IMR-90 (cell line): ENCODE results near the gene EPOP. TPM values are rescaled to one million over a fixed set of nuclear protein-coding genes. Genes with fewer than 3 reads are reported as not detected.

ENCODE experiments used
- ATAC-seq: fragments of 200-7000 bp; cut with Tn5 transposase; 2 replicates; pipeline ENCODE4 v1.9.1; 2020; ENCODE audit warnings: low read depth, mild to moderate bottlenecking, moderate library complexity
- BruUV-seq: library from RNA; stranded (reverse); fragments of 400-500 nt; replicated peaks from 2 replicates; lab custom pipeline; 2021; lab: Mats Ljungman, UMichigan
- CTCF ChIA-PET: fragments of 300-600 bp; formaldehyde crosslinking; extraction: SDS; loops from one replicate; lab custom pipeline; 2021; ENCODE audit warnings: antibody characterized with exemption; lab: Yijun Ruan, JAX
- POLR2A ChIA-PET: fragments of 300-600 bp; sonication (Branson Sonifier 250); formaldehyde crosslinking; loops from one replicate; lab custom pipeline; 2022; ENCODE audit warnings: antibody characterized with exemption; ENCODE audit not compliant: unreplicated experiment; lab: Charles Lee
- DNase-seq: peaks from one replicate; pipeline ENCODE4 v3.0.0; 2013
- H2AFZ ChIP-seq: replicated peaks from 2 replicates; pipeline ENCODE3; 2013; ENCODE audit warnings: low read length, mild to moderate bottlenecking; ENCODE audit not compliant: poor library complexity
- H2AK5ac ChIP-seq: 2 replicates; pipeline ENCODE4 v1.6.1; 2013; ENCODE audit warnings: low read depth, low read length, inconsistent platforms
- H2AK9ac ChIP-seq: replicated peaks from 2 replicates; pipeline ENCODE3; 2013; ENCODE audit warnings: mild to moderate bottlenecking, low read depth, low read length, moderate library complexity; ENCODE audit not compliant: poor library complexity
- H2BK120ac ChIP-seq: 2 replicates; pipeline ENCODE4 v1.6.1; 2013; ENCODE audit warnings: low read depth, low read length, inconsistent platforms
- H2BK15ac ChIP-seq: 3 replicates; pipeline ENCODE4 v1.6.1; 2013; ENCODE audit warnings: low read depth, low read length, inconsistent platforms
- H2BK20ac ChIP-seq: 2 replicates; pipeline ENCODE4 v1.6.1; 2013; ENCODE audit warnings: low read depth, mild to moderate bottlenecking, inconsistent platforms, low read length, moderate library complexity
- H2BK5ac ChIP-seq: 2 replicates; pipeline ENCODE4 v1.6.1; 2013; ENCODE audit warnings: mild to moderate bottlenecking, low read depth, low read length, inconsistent platforms; ENCODE audit not compliant: poor library complexity, severe bottlenecking
- H3K14ac ChIP-seq: replicated peaks from 2 replicates; pipeline ENCODE4 v1.6.1; 2013; ENCODE audit warnings: low read depth, low read length, inconsistent platforms
- H3K18ac ChIP-seq: 2 replicates; pipeline ENCODE4 v1.6.1; 2013; ENCODE audit warnings: low read depth, low read length, control low read depth
- H3K23ac ChIP-seq: 2 replicates; pipeline ENCODE4 v1.6.1; 2013; ENCODE audit warnings: low read depth, low read length, inconsistent platforms
- H3K27ac ChIP-seq: 2 replicates; pipeline ENCODE4 v1.5.1; 2013; ENCODE audit warnings: mild to moderate bottlenecking, control low read depth, low read length; ENCODE audit not compliant: insufficient read depth
- H3K27me3 ChIP-seq: 2 replicates; pipeline ENCODE4 v1.6.1; 2013; ENCODE audit warnings: low read length; ENCODE audit not compliant: control insufficient read depth, insufficient read depth
- H3K36me3 ChIP-seq: 2 replicates; pipeline ENCODE4 v1.6.1; 2013; ENCODE audit warnings: low read length, mixed read lengths; ENCODE audit not compliant: control insufficient read depth, insufficient read depth
- H3K4ac ChIP-seq: 2 replicates; pipeline ENCODE4 v1.6.1; 2013; ENCODE audit warnings: low read depth, low read length, inconsistent platforms
- H3K4me1 ChIP-seq: 2 replicates; pipeline ENCODE4 v1.6.1; 2013; ENCODE audit warnings: low read length, mixed read lengths; ENCODE audit not compliant: control insufficient read depth, insufficient read depth
- H3K4me2 ChIP-seq: 2 replicates; pipeline ENCODE4 v1.6.1; 2013; ENCODE audit warnings: low read depth, mild to moderate bottlenecking, control low read depth, low read length, moderate library complexity
- H3K4me3 ChIP-seq: 2 replicates; pipeline ENCODE4 v1.5.1; 2013; ENCODE audit warnings: low read depth, mild to moderate bottlenecking, control low read depth, low read length, moderate library complexity; ENCODE audit not compliant: insufficient read depth
- H3K56ac ChIP-seq: 2 replicates; pipeline ENCODE4 v1.6.1; 2013; ENCODE audit warnings: low read length, inconsistent platforms; ENCODE audit not compliant: insufficient read depth; ENCODE audit errors: extremely low read depth
- H3K79me1 ChIP-seq, 2 experiments: 2 replicates each; pipeline ENCODE4 v1.6.1; 2013; ENCODE audit warnings: low read length in 2 of 2, inconsistent platforms in 1 of 2, low read depth in 1 of 2
- H3K9ac ChIP-seq: 2 replicates; pipeline ENCODE4 v1.6.1; 2013; ENCODE audit warnings: low read depth, low read length, control low read depth
- H3K9me1 ChIP-seq: 2 replicates; pipeline ENCODE4 v1.6.1; 2013; ENCODE audit warnings: low read length, inconsistent platforms; ENCODE audit not compliant: insufficient read depth
- H3K9me3 ChIP-seq: 2 replicates; pipeline ENCODE4 v1.6.1; 2013; ENCODE audit warnings: low read length; ENCODE audit not compliant: control insufficient read depth, insufficient read depth
- H4K20me1 ChIP-seq: 2 replicates; pipeline ENCODE4 v1.6.1; 2013; ENCODE audit warnings: low read length, inconsistent platforms; ENCODE audit not compliant: insufficient read depth
- H4K5ac ChIP-seq: 2 replicates; pipeline ENCODE4 v1.6.1; 2013; ENCODE audit warnings: mild to moderate bottlenecking, low read depth, low read length, control low read depth
- H4K8ac ChIP-seq, 2 experiments: 2 replicates each; pipeline ENCODE4 v1.6.1; 2013; ENCODE audit warnings: low read depth in 2 of 2, low read length in 2 of 2, control low read depth in 1 of 2, inconsistent platforms in 1 of 2
- H4K91ac ChIP-seq: 2 replicates; pipeline ENCODE4 v1.6.1; 2013; ENCODE audit warnings: low read depth, low read length, inconsistent platforms; ENCODE audit not compliant: insufficient read depth
- CEBPB ChIP-seq: IDR thresholded peaks from 2 replicates; pipeline ENCODE4 v1.6.1; 2012; ENCODE audit warnings: low read depth, low read length, improper control_type of control experiment
- CHD1 ChIP-seq: IDR thresholded peaks from 2 replicates; pipeline ENCODE4 v1.6.1; 2012; ENCODE audit warnings: low read depth, low read length, improper control_type of control experiment
- CTCF ChIP-seq: conservative IDR thresholded peaks from 2 replicates; pipeline ENCODE4 v1.5.1; 2012; ENCODE audit warnings: mild to moderate bottlenecking, low read depth, low read length, improper control_type of control experiment
- ELK1 ChIP-seq: fragments of 150-350 bp; IDR thresholded peaks from 2 replicates; pipeline ENCODE4 v1.6.1; 2016; ENCODE audit warnings: low read depth, mild to moderate bottlenecking, low read length, moderate library complexity, borderline replicate concordance
- MAFK ChIP-seq: IDR thresholded peaks from 2 replicates; pipeline ENCODE4 v1.6.1; 2012; ENCODE audit warnings: low read depth, low read length, improper control_type of control experiment
- POLR2A ChIP-seq: IDR thresholded peaks from 2 replicates; pipeline ENCODE4 v1.6.1; 2012; ENCODE audit warnings: mild to moderate bottlenecking, low read depth, low read length
- WGBS, 2 experiments: methylation state at CpG; one replicate each; pipeline versions ENCODE4 v1.1.5 to v1.1.7; 2013; ENCODE audit warnings: missing lambda C conversion rate in 2 of 2; ENCODE audit not compliant: insufficient read length in 1 of 2; ENCODE audit errors: extremely low coverage in 2 of 2; 5-methylcytosine and 5-hydroxymethylcytosine counted together
- dilution Hi-C: fragments of 300-500 bp; cut with HindIII; formaldehyde crosslinking; loops from one replicate; pipeline ENCODE4 v1.14.3; 2018; ENCODE audit warnings: low sequenced_read_pairs; ENCODE audit not compliant: unreplicated experiment
- in situ Hi-C: fragments of 300-500 bp; cut with MboI; formaldehyde crosslinking; loops from 3 replicates; pipeline ENCODE4 v1.14.3; 2019; ENCODE audit warnings: low sequenced_read_pairs, inconsistent platforms, mixed read lengths
- intact Hi-C: fragments of 100-400 bp; cut with micrococcal nuclease; formaldehyde crosslinking; loops from 2 replicates; pipeline ENCODE4 v1.10.0; 2022
- polyA plus RNA-seq, 3 experiments: library from polyadenylated mRNA; depleted of rRNA; stranded (reverse); fragments of >200 nt; gene quantifications; 2 replicates each; pipeline ENCODE4 v1.2.3, GENCODE V29; 2012; ENCODE audit warnings: low replicate concordance in 1 of 3
- total RNA-seq: library from RNA; depleted of rRNA; stranded (reverse); fragments of >200 nt; gene quantifications from 2 replicates; pipeline ENCODE4 v1.2.3, GENCODE V29; 2012

Gene EPOP
- total and polyA plus RNA-seq, 2 of the 4 experiments (the other 2 are of a cell fraction), result 0.36 to 0.82 TPM

- H2BK15ac ChIP-seq, result no peak overlapping the region
- TF ChIP-seq CTCF (no peak), MAFK (no peak), ELK1 (no peak), CHD1 (no peak), POLR2A (no peak), CEBPB (no peak)
- H2BK120ac ChIP-seq, result no peak overlapping the region
- dilution Hi-C loops, result no loop called here
- H4K20me1 ChIP-seq, result no peaks in the 10 kb centered on the region
- no peak overlapping the region for H2BK20ac ChIP-seq
- H4K91ac ChIP-seq, result no peak overlapping the region
- no peaks in the 10 kb centered on the region for H3K4me1 ChIP-seq
- H3K27ac ChIP-seq, result no peak overlapping the region
- in situ Hi-C loops, result no loop called here
- POLR2A ChIA-PET, result no interaction called here
- H3K4me2 ChIP-seq, result no peak overlapping the region
- intact Hi-C loops, result no loop called here
- no peak overlapping the region for H3K23ac ChIP-seq
- no peaks in the 10 kb centered on the region for H3K79me1 ChIP-seq
- H3K4me3 ChIP-seq, result no peak overlapping the region
- H3K18ac ChIP-seq, result no peak overlapping the region
- H4K8ac ChIP-seq, result no peak overlapping the region
- no peak overlapping the region for H3K14ac ChIP-seq
- no peak overlapping the region for H4K5ac ChIP-seq
- 36% methylated on average over 4 of the region's 9 CpGs; no CpG with 5 or more reads in 1 of the 2 experiments for WGBS, 2 experiments
- no peak overlapping the region for H2AFZ ChIP-seq
- BruUV-seq, result no TSS peak
- no peak overlapping the region for H3K4ac ChIP-seq
- no peaks in the 10 kb centered on the region for H3K9me3 ChIP-seq
- no peak overlapping the region for H2AK5ac ChIP-seq
- H3K27me3 ChIP-seq, result peaks cover 12% of the 10 kb centered on the region
- no peak for DNase-seq
- ATAC-seq, result no peak
- no peaks in the 10 kb centered on the region for H3K36me3 ChIP-seq
- H3K56ac ChIP-seq, result no peak overlapping the region
- no peaks in the 10 kb centered on the region for H3K9me1 ChIP-seq
- CTCF ChIA-PET, result no interaction called here
- H2AK9ac ChIP-seq, result no peak overlapping the region
- H2BK5ac ChIP-seq, result no peak overlapping the region
- no peak overlapping the region for H3K9ac ChIP-seq
Observed at GRCh38 chr17:38636054-38636453, 38.7 kb downstream of the EPOP start.
